Upper lobe of right lung (tissue), 1 donor: Measurements from ENCODE around the gene B3GNT5. TPM values are rescaled to one million over a fixed set of nuclear protein-coding genes. Genes with fewer than 3 reads are reported as not detected.

Experiments
- ATAC-seq: fragments of 200-7000 bp; cut with Tn5 transposase; one replicate; pipeline ENCODE4 v1.9.1; 2020; ENCODE audit warnings: mild to moderate bottlenecking, moderate library complexity
- DNase-seq: peaks from one replicate; pipeline ENCODE4 v3.0.0-alpha.2; 2020
- H3K27ac ChIP-seq: fragments of 200-600 bp; one replicate; pipeline ENCODE4 v1.8.0; 2022
- H3K27me3 ChIP-seq: fragments of 200-600 bp; one replicate; pipeline ENCODE4 v1.8.0; 2022; ENCODE audit warnings: mild to moderate bottlenecking
- H3K36me3 ChIP-seq: fragments of 200-600 bp; one replicate; pipeline ENCODE4 v1.8.0; 2022
- H3K4me1 ChIP-seq: fragments of 200-600 bp; one replicate; pipeline ENCODE4 v1.8.0; 2022
- H3K4me3 ChIP-seq: fragments of 200-600 bp; one replicate; pipeline ENCODE4 v1.8.0; 2022; ENCODE audit warnings: mild to moderate bottlenecking
- H3K9me3 ChIP-seq: fragments of 200-600 bp; one replicate; pipeline ENCODE4 v1.8.0; 2022
- CTCF ChIP-seq: fragments of 200-600 bp; IDR thresholded peaks from one replicate; pipeline ENCODE4 v1.8.0; 2022; ENCODE audit warnings: antibody characterized with exemption
- intact Hi-C: fragments of 100-400 bp; cut with DNase I; formaldehyde crosslinking; loops from one replicate; pipeline ENCODE4 v1.11.0; 2022
- long read RNA-seq: library from polyadenylated mRNA; unstranded; transcript quantifications from one replicate; pipeline ENCODE4 v2.0.0, GENCODE V29; 2021
- total RNA-seq: library from RNA; stranded (reverse); fragmentation: NEBNext Ultra II Directional; extraction: Animal tissue kit (Norgen Biotek cat#: 25700); gene quantifications from one replicate; pipeline ENCODE4 v1.2.1, GENCODE V29; 2021
- donor health status: DM: no; HTN: yes; CAD: no; lungs with severe emphysema.

Gene B3GNT5
- 31.0 TPM for total RNA-seq
- long read RNA-seq, full-length matches to known transcripts, result 25 of 50 reads
- long read RNA-seq, partial matches to known transcripts, result 12 of 50 reads
- long read RNA-seq, other reads (novel, unspliced or antisense), result 13 of 50 reads

- DNase-seq (peak; percentile 92), ATAC-seq (peak; percentile 85)
- Histone ChIP-seq H3K4me1 (peaks cover 6% of the 10 kb centered on the region), H3K9me3 (no peaks in the 10 kb centered on the region), H3K36me3 (no peaks in the 10 kb centered on the region), H3K27me3 (no peaks in the 10 kb centered on the region), H3K27ac (peak within 1 kb of the TSS; percentile 90), H3K4me3 (peak within 1 kb of the TSS; percentile 81)
- intact Hi-C loops, result no loop called here
- no peak for TF ChIP-seq CTCF
Observed at GRCh38 chr3:183252973-183253527, at the start of gene B3GNT5. TSS of gene B3GNT5 (plus strand) at chr3:183253253. CDS start at chr3:183269799, 16,546 bp downstream.

GRCh38 chr3:183203670-183204069, 49.4 kb upstream of the B3GNT5 start:
- ATAC-seq (no peak), DNase-seq (no peak)
- Histone ChIP-seq H3K4me3 (no peak overlapping the region), H3K9me3 (peaks cover 4% of the 10 kb centered on the region), H3K36me3 (no peaks in the 10 kb centered on the region), H3K27me3 (no peaks in the 10 kb centered on the region), H3K4me1 (no peaks in the 10 kb centered on the region), H3K27ac (no peak overlapping the region)
- TF ChIP-seq CTCF, result no peak
- intact Hi-C loops, result no loop called here

GRCh38 chr3:183208260-183208659, 44.8 kb upstream of the B3GNT5 start:
- ATAC-seq, result no peak
- H3K27me3 ChIP-seq, result no peaks in the 10 kb centered on the region
- intact Hi-C loops, result no loop called here
- no peak for TF ChIP-seq CTCF
- H3K27ac ChIP-seq, result no peak overlapping the region
- no peaks in the 10 kb centered on the region for H3K36me3 ChIP-seq
- H3K9me3 ChIP-seq, result peaks cover 4% of the 10 kb centered on the region
- H3K4me1 ChIP-seq, result peaks cover 15% of the 10 kb centered on the region
- no peak for DNase-seq
- no peak overlapping the region for H3K4me3 ChIP-seq

- intact Hi-C loops, result no loop called here
- Histone ChIP-seq H3K4me3 (no peak overlapping the region), H3K9me3 (peaks cover 3% of the 10 kb centered on the region), H3K27ac (no peak overlapping the region), H3K4me1 (peaks cover 17% of the 10 kb centered on the region), H3K36me3 (no peaks in the 10 kb centered on the region), H3K27me3 (no peaks in the 10 kb centered on the region)
- no peak for DNase-seq
- ATAC-seq, result no peak
- TF ChIP-seq CTCF, result no peak
Observed at GRCh38 chr3:183208800-183209199, 44.3 kb upstream of the B3GNT5 start.

- no peaks in the 10 kb centered on the region for H3K9me3 ChIP-seq
- H3K27ac ChIP-seq, result peak overlapping the region; percentile 53
- H3K4me3 ChIP-seq, result no peak overlapping the region
- intact Hi-C loops, result no loop called here
- TF ChIP-seq CTCF, result no peak
- H3K4me1 ChIP-seq, result peaks cover 20% of the 10 kb centered on the region
- H3K36me3 ChIP-seq, result no peaks in the 10 kb centered on the region
- ATAC-seq (peak; percentile 69), DNase-seq (no peak)
- H3K27me3 ChIP-seq, result no peaks in the 10 kb centered on the region
Observed at GRCh38 chr3:183210341-183210740, 42.7 kb upstream of the B3GNT5 start.
